Inflammatory macrophage (primary cell): Measurements from ENCODE around the gene AUTS2.

ENCODE experiments used
- DNase-seq, 2 donors: peaks; one replicate each; pipeline ENCODE4 v3.0.0-alpha.2; 2020 to 2022

Gene AUTS2

DNA sequence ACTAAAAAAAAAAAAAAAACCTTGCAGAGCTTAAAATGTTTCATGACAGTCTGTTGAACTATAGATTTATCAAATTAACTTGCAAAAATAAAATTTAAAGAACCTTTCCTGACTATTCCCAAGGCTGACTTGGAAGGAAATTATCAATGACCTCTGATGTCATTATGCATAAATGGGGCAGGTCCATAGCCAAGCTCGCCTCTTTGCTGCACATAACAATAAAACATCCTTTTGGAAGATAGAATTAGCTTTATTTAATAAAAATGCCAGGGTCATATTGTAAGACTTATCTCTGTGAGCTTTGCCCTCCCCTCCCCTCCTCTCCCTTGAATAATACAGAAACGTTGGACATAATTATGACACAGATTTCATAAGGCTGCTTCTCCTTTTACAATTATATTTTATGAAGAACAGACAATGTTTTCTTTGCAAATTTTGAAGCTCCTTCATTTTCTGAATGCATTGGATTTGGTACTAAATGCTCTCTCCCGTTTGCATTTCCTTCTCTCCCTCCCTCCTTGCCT is 444.8 kb downstream of the AUTS2 start:
- DNase-seq = no peak

DNA sequence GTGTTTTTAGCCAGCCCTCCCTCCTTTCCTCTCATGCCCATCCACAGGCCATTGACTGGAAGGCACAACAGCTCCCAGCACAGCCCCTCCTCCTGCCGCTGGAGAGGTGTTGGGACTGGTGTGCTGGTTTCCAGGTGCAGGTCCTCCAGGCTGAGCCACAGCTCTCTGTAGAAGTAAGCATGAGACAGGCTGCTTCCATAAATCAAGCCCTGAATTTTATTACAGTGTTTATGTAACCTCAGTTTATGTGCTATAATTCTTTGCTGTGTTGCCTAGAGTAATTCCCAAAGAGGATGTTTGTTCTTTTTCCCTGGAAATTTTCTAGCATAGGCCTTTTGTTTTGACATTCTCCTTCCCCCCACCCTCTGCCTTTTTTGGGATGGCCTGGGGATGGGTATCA is 445.8 kb downstream of the AUTS2 start:
- no peak for DNase-seq

DNA sequence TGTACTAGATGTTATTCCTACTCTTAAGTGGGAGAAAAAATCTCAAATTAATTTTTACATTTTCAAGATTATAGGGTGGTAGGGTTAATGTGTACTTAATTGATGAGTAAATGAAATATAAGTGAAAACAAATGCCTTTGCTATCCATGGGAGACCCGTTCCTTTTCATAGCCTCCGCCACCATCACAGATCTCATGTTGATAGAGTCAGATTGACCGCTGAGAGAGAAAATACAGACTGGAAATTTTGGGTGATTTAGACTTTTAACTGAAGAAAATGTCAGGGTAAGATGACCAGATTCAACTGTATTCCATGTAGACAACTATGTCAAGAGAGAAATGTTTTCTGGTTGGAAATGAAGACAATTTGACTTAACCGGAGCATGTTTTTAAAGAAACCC is 446.2 kb downstream of the AUTS2 start:
- DNase-seq = no peak

DNA sequence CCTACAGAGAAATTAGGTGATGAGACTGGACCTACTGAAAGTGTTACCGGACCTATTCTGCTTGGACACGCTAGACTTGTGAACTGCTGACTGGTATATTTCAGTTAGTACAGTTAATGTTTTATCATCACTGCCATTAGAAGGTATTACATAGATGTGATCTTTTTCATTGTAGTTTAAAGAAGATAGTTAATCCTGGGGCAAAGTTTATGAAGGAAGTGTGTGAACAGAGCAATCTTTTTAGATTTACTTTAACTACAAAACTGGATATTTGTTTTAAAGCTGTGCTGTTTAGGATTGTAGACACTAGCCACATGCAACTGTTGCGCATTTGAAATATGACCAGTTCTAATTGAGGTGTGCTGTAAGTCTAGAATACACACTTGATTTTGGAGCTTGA is 446.7 kb downstream of the AUTS2 start:
- DNase-seq = no peak

DNA sequence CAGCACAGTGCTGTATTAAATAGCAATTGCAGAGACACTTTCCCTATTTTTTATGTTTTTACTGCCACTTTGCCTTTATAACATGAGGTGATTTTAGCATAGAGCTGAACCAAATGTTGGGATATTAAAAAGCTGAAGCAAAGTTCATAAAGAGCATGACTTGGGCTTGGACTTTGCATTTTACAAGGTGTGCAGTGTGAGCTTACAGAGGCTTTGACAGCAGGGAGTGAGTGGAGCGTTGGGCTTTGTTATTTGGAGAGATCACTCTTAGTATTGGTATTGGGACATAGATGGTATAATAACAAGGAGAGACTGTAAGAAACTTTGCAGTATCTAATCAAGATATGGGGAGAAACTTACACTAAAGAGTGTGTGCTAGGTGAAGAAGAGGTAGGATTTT is 449.1 kb downstream of the AUTS2 start:
- no peak for DNase-seq

DNA sequence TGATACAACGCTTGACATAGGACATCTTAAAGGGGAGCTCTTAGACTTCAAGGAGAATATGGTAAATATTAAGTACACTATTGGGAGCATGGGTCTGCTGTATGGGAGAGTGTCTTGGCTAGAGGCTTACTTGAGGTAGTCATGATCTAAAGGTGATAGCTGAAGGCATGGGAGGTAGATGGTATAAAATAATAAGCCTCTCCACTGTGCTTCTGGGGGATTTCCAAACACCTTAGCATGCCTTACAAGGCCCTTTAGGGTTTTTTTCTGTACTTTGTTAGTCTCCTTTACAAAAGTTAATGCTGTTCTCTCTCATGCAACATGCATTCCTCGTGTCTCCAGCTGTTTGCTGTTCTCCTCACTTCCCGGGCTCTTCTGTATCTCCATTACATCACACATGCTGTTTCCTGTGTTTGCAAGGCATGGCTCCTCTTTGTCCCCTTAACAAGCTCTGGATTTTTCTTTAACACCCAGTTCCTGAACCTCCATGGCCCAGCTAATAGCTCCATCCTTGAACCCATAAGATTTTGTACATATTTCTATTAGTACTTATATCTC is 449.7 kb downstream of the AUTS2 start:
- DNase-seq = no peak

DNA sequence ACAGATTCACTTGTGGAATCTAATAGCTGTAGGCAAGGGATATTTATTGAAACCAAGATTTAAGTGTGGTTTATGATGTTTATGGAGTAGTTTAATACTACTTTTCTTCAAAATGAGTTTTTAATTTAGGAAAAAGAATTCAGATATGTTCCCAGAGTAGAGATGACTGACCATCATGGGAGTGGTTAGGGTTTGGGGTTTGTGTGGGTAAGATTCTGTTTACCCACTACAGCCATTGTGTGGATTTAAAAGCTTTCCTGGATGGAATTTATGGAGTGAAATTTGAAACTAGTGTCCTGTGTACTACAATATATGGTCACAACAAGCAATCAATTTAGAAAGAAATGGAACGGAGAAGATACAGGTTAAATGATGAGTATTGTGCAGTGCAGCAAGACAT is 453.5 kb downstream of the AUTS2 start:
- no peak for DNase-seq

DNA sequence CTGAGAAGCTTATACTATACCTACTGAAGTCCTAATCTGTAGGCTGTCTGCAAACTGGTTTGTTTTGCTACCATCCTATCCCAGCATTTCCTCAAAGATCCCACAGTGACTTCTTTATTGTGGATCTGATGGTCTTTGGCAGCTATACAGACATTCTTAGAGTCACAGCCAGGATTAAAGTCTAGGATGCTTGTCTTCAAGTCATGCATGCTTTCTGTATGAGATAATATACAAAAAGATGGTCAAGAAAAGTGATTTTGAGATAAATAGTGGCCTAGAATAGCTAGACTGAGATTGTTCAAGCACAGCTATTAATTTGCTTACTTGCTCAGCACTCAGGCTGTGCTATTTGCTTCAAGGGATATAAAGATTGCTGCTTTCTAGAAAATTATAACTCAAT is 454.4 kb downstream of the AUTS2 start:
- no peak for DNase-seq

DNA sequence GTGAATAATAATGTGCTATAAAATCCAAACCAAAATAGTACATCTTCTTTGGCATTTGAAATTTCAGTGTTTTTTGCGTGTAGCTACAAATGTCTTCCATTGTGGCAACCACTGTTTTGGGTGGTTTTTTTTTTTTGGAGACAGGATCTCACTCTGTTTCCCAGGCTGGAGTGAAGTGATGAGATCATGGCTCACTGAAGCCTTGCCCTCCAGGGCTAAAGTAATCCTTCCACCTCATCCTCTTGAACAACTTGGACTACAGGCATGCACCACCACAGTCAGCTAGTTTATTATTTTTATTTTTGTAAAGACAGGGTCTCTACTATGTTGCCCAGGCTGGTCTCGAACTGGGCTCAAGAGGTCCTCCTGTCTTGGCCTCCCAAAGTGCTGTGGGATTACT is 455.1 kb downstream of the AUTS2 start:
- no peak for DNase-seq

DNA sequence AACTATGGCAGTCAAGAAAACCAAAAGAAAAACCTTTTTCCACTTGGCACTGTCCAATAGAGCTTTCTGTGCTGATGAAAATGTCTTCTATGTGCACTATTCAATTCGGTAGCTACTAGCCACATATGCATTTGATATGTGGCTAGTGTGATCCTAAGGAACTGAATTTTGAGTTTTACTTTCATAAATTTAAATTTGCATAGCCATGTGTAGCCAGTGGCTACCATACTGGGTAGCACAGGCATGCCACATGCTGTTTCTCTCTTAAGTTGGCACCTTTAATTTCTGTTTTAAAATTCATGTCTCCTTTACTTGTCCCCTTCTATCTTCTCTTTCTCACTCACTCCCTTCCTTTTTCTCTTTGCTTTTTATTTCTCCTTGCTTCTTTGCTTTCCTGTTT is 455.7 kb downstream of the AUTS2 start:
- no peak for DNase-seq

DNA sequence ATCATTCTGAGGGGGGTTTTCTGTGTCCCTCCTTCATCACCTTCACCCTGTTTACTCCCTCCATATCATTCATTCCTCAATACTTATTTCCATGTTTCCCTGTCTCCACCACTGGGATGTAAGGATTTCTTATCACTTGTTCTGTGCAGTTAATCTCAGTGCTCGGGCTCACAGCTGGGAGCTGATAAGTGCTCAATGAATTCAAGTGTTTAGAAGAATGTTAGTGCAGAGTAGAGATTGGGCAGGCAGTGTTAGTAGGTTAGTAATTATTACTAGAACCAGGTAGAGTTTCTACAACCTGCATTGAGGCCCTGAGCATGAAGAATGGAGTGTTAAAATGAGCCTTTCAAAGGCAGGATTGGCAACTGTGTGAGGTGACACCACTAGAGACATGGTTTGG is 458.1 kb downstream of the AUTS2 start:
- no peak for DNase-seq

DNA sequence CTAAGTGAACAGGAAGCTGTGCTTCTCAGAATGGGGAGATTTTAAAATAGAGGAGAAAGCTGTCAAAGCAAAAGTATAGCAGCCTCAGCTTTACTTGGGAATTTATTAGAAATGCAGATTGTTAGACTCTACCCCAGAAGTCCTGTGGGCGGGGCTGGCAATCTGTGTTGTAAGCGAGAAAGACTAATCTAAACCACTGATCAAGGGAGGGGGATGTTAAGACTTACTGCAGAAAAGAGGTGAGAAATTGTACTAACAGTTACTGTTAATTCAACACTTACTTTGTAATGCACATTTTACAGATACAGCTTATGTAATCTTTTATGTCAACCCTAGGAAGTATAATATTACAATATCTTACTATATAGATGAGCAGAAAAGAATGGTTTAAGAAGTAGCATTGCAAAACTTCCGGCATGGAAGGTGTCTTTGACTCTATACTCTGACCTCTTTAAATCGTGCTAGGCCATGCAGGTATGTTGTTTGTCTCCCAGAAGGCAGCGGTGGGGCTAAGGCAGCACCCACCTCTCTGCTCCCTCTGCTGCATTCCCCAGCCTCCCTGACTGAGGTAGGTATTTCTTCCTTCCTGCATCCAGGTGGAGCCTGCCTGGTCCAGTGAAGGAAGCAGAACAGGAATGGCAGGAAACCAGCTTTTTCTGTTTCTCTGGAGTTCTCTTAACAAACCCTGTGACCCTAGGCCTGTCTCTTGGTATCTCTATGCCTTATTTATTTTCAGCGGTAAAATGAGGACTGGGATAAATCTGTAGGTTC is 462.2 kb downstream of the AUTS2 start:
- DNase-seq = no peak

DNA sequence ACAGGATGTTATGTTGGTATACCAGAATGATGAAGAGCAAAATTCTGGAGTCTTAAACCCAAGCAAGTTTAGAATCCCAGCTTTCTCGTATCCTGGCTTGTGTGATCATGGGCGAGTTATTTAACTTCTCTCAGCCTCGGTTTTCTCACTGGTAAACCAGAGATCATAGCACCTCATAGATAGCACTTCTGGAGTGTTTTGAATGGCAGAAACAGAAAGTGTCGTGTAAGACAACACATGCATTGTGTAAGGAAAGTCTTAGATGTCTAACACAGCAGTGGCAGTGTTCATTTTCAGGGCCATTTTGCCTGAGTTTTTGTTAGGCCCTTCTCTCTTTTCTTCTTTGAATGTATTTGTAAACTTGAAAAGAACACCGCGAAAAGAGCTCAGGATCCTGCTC is 465.1 kb downstream of the AUTS2 start:
- no peak for DNase-seq

DNA sequence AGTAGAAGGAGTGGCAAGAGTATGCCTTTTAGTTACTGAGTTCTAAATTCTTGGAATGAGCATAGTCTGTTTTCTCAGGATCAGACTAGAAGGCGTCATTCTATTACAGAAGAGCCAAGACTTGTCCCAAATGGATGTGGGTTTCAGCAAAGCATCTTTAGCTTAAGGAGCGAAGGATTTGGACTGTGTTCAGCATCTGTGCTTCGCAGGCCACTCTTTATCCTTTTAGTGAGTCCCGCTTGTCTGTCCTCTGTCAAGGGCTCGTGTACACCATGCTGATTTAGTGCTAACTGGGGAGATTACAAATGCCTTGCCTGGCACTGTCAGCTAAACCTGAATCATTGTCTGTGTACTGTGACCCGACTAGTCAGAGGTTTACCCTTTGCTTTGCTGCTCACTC is 465.7 kb downstream of the AUTS2 start:
- no peak for DNase-seq

DNA sequence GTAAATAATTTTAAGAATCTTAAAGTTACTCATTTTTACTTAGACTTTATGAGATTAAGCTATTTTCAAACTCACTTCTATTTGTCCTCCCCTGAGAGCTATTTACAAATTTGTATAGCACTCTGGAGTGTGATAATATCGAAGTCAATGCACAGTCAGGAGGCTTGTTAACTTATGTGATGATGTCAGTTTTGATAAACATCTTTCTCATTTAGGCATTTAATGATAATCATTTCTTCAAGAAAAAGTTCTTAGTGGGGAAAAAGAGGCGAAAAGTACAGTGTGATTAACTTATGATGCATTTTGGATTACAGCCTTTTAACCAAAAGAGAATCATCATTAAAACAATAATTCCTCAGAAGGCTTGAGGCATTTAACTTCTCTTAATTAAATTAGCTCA is 468.6 kb downstream of the AUTS2 start:
- DNase-seq = no peak

DNA sequence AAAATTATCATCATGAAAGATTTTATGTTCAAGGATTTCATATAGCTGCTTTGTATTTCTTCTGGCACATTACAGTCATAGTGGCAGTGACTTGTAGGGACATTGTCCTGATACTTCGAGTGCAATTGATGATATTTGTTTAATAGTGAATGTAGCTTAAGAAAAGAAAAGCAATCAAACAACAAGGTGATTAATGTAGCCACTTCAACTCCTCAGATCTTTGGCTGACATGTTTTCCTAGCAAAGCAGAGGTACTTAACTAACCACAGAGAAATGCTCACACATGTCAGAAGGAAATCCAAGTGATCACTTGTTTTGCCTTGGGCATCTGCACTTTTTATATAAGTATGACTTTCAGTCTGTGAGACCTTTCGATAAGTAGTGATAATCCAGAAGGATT is 470.3 kb downstream of the AUTS2 start:
- no peak for DNase-seq

DNA sequence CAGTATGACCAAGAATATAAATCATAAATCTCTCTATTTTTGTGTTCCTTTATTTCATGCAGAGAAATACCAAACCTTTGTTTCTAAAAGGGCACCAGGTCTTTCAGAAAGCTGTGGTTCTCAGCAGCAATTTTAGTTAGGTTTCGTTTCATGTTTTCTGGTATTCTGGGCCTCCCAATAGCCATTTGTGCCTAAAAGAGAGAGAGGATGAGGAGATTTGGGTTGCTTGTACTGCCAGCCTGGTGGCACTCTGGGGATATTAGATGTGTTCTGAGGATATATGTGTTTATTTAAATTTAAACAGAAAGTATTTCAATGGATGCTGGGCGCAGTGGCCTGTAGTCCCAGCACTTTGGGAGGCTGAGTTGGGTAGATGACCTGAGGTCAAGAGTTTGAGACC is 471.7 kb downstream of the AUTS2 start:
- DNase-seq = no peak

DNA sequence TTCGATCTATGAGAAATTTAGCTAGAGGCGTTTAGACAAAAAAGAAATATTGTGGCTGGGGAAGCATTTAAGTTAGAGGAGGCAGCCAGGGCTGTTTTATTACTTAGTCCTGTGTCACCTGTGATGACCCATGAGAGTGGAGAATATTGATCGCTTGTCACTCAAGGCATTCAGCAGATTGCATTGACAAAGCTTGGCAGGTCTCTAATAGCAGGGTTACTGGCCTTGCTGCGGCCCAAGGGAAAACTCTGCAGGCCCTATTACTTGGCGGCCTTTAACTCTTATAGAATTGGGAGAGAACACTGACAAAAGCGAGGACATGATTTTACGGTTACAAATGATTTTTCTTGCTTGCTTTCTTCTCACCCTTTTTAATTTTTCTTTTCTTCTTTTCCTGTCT is 473.5 kb downstream of the AUTS2 start:
- no peak for DNase-seq

DNA sequence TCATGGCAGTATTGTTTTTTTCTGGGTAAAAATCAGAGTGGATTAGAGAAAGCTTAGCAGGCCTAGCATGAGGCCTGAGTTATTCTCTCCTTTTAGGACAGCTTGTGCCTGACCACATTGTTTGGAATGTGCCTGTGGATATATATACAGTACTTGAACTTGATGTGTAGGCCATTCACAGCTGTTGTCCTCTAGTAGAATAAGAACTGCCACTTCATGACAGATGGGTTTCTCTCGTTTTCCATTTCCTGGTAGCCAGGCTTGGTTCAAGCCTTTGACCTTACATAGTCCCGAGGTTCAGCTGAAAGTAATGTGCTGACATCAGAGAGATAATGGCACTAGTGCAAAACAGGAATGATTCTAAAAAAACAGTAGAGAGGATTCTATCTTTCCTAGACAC is 473.9 kb downstream of the AUTS2 start:
- no peak for DNase-seq

DNA sequence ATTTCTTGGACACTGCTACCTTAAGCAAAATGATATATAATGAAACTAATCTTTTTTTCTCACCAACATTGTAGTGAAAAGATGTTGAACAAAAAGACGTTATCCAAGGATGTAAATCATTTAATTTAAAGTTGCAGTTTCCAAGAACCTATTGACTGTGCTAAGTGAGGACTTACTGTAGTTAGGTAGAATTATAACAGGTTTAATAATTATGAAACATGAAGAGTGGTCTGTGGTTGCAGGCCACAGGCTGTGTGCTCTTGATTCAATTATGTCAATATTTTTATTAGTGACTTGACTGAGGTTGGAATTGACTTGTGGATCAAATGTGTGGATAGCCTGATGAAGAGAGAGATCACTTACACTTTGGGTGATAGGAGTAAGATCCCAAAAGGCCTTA is 478.1 kb downstream of the AUTS2 start:
- DNase-seq = no peak

DNA sequence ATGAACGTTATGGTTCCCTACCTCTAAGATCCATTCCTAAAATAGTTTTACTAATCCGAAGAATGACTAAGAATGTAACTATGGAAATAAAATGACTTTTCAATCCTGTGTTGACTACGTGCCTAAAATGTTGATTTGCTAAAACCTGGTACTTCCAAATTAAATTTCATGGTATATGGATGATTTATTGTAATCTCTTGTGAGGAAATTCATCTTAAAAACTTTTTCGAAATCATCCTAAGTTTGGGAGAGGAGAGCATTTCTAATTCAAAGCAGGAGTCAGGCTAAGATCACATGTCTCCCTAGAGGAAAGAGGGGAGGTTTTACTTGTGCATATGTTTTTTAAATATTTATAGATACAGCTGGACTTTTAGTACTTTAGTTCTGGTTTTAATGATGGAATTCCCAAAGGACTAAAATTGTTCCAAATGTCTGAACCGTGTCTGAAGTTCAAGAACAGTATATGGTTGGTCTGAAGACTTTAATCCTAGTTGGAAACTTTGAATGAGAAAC is 483.9 kb downstream of the AUTS2 start:
- no peak for DNase-seq

DNA sequence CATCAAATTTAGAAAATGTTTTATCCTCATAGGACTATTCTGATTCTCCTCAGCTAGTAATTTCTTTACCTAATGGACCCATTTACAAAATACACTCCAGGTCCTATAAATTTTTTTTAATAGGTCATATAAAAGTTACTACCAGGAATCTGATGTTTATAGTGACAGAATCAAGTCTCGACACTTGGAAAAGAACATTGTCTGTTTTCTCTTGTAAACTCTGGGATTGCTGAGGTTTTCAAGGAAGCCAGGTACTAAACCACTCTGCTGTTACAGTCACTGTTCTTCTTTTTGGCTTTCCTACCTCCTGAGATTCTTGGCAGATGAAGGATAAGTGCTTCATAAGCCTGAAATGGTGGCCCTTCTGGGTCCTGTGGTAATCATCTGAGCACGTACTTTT is 493.1 kb downstream of the AUTS2 start:
- DNase-seq = no peak

DNA sequence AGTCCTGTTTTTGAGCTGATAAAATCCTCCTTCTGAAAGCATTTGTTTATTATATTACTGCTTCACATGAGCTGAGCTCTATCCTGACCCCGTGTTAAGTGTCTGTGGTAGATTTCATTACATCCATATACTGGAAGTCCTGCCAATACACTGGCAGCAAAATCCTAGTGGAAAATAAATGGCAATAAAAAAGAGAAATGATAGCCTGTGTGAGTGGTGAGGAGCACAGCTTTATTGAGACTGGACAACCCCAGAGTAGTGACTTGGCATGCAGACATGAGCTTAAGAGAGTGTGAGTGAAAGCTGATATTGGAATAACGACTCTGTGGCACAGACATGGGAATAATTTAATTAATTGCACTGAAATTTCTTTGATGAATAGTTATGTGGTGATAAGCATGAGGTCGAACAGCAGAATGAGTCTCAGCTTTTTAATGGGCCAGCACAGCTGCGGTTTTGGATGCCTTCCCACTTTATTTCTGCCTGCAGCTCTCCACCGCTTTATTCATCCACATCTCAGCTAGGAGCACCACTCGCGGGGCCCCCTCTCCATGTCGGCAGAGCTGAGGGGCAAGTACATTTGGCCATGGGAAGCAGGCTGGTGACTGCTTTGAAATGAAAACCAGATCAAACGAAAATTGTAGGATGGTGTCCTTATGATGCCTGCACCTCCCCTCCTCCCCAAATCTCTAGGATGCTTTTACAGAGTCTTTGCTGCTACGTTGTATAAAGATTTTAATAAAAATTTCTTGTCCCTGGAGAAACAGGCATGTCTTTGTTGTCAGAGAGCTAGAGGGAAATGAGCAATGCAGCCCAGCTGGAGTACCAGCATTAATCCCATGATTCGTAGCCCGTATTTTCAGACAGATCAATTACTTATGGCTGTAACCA is 494.3 kb downstream of the AUTS2 start:
- DNase-seq = no peak
